ENCODE results near the gene MED13. TPM values are rescaled to one million over a fixed set of nuclear protein-coding genes. Genes with fewer than 3 reads are reported as not detected.

The MED13 gene
- total and polyA plus RNA-seq, 9 of the 15 experiments (the other 6 are each of a cell fraction or from before 2014, with no cell fraction given) = 5.4 to 48.4 (median 28.2) TPM

DNA sequence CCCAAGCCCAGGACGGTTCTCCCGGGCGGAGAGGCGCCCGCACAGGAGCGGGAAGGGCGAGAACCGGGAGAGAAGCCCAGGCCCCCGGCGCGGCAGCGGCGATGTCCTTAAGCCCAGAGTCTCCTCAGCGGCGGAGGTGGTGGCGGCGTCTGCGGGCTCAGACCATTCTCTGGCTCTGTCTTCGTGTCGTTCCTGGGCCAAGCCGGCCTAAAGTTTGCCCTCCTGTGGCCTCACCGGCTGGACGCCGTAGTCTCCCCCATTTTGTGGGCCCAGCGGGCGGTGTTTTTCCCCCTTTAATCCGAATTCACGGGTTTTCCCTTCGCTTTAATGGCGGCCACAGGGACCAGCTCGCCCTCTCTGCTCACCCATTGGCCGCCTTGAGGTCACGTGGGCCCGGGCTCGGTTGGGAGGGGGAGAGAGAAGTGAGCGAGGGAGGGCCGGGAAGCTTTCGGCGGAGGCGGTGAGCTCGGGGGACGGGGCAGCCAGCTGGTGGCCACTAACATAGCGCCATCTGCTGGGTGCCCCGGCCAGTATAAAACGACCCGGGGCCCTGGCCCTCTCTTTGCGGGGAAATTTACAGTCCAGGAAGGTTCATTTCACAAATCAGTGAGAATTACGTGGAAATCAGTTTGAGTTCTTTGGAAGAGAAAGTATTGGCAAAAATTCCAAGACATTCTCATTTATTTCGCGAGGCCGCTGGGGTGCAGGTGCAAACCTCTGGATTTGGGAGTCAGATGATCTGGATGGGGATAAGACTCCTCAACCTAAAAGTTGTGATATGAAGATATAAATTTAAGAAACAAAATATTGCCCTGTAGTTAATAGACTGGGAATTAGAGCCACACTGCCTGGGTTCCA is 762 bp upstream of the MED13 start (continued):
- TF ChIP-seq, protein P1, sequence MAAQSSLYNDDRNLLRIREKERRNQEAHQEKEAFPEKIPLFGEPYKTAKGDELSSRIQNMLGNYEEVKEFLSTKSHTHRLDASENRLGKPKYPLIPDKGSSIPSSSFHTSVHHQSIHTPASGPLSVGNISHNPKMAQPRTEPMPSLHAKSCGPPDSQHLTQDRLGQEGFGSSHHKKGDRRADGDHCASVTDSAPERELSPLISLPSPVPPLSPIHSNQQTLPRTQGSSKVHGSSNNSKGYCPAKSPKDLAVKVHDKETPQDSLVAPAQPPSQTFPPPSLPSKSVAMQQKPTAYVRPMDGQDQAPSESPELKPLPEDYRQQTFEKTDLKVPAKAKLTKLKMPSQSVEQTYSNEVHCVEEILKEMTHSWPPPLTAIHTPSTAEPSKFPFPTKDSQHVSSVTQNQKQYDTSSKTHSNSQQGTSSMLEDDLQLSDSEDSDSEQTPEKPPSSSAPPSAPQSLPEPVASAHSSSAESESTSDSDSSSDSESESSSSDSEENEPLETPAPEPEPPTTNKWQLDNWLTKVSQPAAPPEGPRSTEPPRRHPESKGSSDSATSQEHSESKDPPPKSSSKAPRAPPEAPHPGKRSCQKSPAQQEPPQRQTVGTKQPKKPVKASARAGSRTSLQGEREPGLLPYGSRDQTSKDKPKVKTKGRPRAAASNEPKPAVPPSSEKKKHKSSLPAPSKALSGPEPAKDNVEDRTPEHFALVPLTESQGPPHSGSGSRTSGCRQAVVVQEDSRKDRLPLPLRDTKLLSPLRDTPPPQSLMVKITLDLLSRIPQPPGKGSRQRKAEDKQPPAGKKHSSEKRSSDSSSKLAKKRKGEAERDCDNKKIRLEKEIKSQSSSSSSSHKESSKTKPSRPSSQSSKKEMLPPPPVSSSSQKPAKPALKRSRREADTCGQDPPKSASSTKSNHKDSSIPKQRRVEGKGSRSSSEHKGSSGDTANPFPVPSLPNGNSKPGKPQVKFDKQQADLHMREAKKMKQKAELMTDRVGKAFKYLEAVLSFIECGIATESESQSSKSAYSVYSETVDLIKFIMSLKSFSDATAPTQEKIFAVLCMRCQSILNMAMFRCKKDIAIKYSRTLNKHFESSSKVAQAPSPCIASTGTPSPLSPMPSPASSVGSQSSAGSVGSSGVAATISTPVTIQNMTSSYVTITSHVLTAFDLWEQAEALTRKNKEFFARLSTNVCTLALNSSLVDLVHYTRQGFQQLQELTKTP (IDR thresholded peaks at IDR 0.05; ENCODE audit: low read depth in 1 of 2, partially characterized antibody in 2 of 2) = peak in 1 of 2 experiments; percentile 43
- no peak for TF ChIP-seq TFAM (CRISPR knock-in tag; conservative IDR thresholded peaks at IDR 0.05)
- peak; percentile 58; the same call in 1 of the 2 replicates for TF ChIP-seq ATF7 (IDR thresholded peaks at IDR 0.05)
- TF ChIP-seq ARID1B (IDR thresholded peaks at IDR 0.05) = peak; percentile 27; the same call in 1 of the 2 replicates
- 0 out of 2 replicates have a peak, but pooled peaks have one; percentile 17 for TF ChIP-seq CHD2 (IDR thresholded peaks at IDR 0.05; ENCODE audit: low read depth, low read length)
- peak; percentile 55 to 67 for TF ChIP-seq RAD21 (CRISPR knock-in tag; conservative IDR thresholded peaks at IDR 0.05 in 1 of 2, IDR thresholded peaks at IDR 0.05 in 1 of 2)
- TF ChIP-seq CBX1 (IDR thresholded peaks at IDR 0.05; ENCODE audit: low read depth) = 0 out of 2 replicates have a peak, but pooled peaks have one; percentile 16
- peak; percentile 63 for TF ChIP-seq ZFP36 (IDR thresholded peaks at IDR 0.05; ENCODE audit: low read depth, low read length, partially characterized antibody)
- peak; percentile 33; the same call in 1 of the 2 replicates for TF ChIP-seq PHF21A (IDR thresholded peaks at IDR 0.05; ENCODE audit: borderline replicate concordance, low read depth)
- no peak; the same call in 1 of the 2 replicates for TF ChIP-seq EHMT2 (IDR thresholded peaks at IDR 0.05)
- peak; percentile 91 for TF ChIP-seq EGR1 (conservative IDR thresholded peaks at IDR 0.05)
- peak; percentile 53; the same call in 1 of the 2 replicates for TF ChIP-seq CTBP1 (IDR thresholded peaks at IDR 0.05; ENCODE audit: borderline replicate concordance)
- no peak for TF ChIP-seq NEUROD1 (IDR thresholded peaks at IDR 0.05; ENCODE audit: borderline replicate concordance, low read depth, low read length, partially characterized antibody)
- no peak for TF ChIP-seq ZNF79 (CRISPR knock-in tag; IDR thresholded peaks at IDR 0.05; ENCODE audit: low read depth)
- peak; percentile 51; the same call in 1 of the 2 replicates for TF ChIP-seq PML (IDR thresholded peaks at IDR 0.05; ENCODE audit: low read length)
- TF ChIP-seq SREBF1 (IDR thresholded peaks at IDR 0.05; ENCODE audit: borderline replicate concordance, low read depth, low read length) = 0 out of 2 replicates have a peak, but pooled peaks have one; percentile 46
- no peak for TF ChIP-seq KAT2B (IDR thresholded peaks at IDR 0.05; ENCODE audit: low read depth, low read length)
- TF ChIP-seq FOXK2 (conservative IDR thresholded peaks at IDR 0.05 in 1 of 2, IDR thresholded peaks at IDR 0.05 in 1 of 2; ENCODE audit: low read depth in 2 of 2) = peak in 1 of 2 experiments; percentile 30; a peak in 1 of 4 replicates
- TF ChIP-seq, protein P2, sequence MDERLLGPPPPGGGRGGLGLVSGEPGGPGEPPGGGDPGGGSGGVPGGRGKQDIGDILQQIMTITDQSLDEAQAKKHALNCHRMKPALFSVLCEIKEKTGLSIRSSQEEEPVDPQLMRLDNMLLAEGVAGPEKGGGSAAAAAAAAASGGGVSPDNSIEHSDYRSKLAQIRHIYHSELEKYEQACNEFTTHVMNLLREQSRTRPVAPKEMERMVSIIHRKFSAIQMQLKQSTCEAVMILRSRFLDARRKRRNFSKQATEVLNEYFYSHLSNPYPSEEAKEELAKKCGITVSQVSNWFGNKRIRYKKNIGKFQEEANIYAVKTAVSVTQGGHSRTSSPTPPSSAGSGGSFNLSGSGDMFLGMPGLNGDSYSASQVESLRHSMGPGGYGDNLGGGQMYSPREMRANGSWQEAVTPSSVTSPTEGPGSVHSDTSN (CRISPR knock-in tag; IDR thresholded peaks at IDR 0.05; ENCODE audit: low read depth) = no peak
- TF ChIP-seq, protein P2 (tag; conservative IDR thresholded peaks at IDR 0.05; ENCODE audit: low read depth) = no peak
- 0 out of 2 replicates have a peak, but pooled peaks have one; percentile 46 for TF ChIP-seq ELF2 (CRISPR knock-in tag; IDR thresholded peaks at IDR 0.05)
- no peak for TF ChIP-seq SMAD2 (IDR thresholded peaks at IDR 0.05; ENCODE audit: low read depth, low read length)
